Measurements from ENCODE around the gene RPS25.

The RPS25 gene

DNA sequence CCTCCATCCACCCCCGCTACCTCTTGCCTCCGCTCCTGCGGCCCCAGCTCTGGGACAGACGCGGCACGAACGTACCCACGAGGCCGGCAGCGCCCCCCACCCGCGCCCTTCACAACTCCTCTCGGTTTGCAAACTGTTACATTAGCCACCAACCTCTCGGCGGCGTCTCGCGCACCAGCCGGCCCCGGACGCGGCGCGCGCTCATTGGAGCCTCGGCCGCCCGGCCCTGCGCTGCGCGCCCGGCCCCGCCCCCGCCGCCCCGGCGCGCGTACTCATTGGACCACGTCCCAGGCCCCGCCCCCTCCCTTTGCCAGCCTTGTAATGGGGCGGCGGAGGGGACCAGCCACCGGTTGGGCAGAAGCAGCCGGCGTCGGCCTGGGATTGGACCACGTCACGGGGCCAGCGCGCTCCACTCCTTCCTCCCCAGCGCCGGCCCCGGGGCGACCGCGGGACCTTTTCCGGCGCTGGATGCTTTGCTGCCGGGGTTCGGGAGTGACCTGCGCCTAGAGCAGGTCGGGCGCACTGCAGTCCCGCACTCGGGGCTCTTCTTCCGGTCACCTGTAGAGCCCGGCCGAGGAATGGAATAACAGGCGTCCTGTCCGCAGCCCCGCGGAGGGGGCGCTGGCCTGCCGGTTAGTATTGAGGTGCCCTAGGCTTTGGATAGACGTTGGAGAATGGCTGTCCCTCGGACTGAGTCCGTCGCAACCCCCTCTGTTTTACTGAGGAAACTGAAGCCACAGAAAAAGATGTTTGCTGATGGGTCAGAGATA, 39.0 kb upstream of the RPS25 start, which contains the start of gene HYOU1:
HYOU1 (minus strand) TSS at position 206 of the 770 bp plus-strand sequence. CDS start 1,045 bp downstream, outside the sequence.
- H3K4me3 ChIP-seq (ENCODE audit: control insufficient read depth, low read depth, low read length), result peak within 1 kb of the TSS; percentile 99
- DNase-seq (ENCODE audit: low read depth), result peak; percentile 72
- TF ChIP-seq, protein P1, sequence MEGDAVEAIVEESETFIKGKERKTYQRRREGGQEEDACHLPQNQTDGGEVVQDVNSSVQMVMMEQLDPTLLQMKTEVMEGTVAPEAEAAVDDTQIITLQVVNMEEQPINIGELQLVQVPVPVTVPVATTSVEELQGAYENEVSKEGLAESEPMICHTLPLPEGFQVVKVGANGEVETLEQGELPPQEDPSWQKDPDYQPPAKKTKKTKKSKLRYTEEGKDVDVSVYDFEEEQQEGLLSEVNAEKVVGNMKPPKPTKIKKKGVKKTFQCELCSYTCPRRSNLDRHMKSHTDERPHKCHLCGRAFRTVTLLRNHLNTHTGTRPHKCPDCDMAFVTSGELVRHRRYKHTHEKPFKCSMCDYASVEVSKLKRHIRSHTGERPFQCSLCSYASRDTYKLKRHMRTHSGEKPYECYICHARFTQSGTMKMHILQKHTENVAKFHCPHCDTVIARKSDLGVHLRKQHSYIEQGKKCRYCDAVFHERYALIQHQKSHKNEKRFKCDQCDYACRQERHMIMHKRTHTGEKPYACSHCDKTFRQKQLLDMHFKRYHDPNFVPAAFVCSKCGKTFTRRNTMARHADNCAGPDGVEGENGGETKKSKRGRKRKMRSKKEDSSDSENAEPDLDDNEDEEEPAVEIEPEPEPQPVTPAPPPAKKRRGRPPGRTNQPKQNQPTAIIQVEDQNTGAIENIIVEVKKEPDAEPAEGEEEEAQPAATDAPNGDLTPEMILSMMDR (IDR thresholded peaks at IDR 0.05; ENCODE audit: control insufficient read depth, insufficient read depth, low read depth, low read length, missing control alignments), result no peak

GRCh38 chr11:119056421-119056999, 38.4 kb upstream of the RPS25 start:
- TF ChIP-seq, protein P1 (IDR thresholded peaks at IDR 0.05; ENCODE audit: control insufficient read depth, insufficient read depth, low read depth, low read length, missing control alignments), result no peak
- DNase-seq (ENCODE audit: low read depth), result no peak
- peak overlapping the region; percentile 99 for H3K4me3 ChIP-seq (ENCODE audit: control insufficient read depth, low read depth, low read length)

DNA sequence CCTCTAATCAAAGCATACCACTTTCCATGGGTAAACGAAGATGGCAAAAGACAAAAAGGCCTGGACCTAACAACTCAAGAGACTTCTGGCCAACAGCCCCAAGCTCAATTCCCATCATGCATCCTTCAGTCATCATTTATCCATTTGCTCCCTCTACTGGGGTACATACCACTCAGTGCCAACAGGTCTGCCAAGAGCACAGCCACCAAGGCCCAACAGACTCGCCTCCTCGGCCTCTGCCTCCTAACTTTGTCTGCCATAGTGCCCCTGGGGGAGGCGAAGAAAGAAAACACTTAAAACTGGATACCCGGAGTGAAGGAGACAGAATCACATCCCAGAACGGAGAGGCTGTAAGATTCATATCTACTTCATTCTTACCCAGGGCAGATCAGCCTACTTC, 37.8 kb upstream of the RPS25 start:
- H3K4me3 ChIP-seq (ENCODE audit: control insufficient read depth, low read depth, low read length), result peak overlapping the region; percentile 99
- DNase-seq (ENCODE audit: low read depth), result no peak
- TF ChIP-seq, protein P1 (IDR thresholded peaks at IDR 0.05; ENCODE audit: control insufficient read depth, insufficient read depth, low read depth, low read length, missing control alignments), result peak; percentile 27

DNA sequence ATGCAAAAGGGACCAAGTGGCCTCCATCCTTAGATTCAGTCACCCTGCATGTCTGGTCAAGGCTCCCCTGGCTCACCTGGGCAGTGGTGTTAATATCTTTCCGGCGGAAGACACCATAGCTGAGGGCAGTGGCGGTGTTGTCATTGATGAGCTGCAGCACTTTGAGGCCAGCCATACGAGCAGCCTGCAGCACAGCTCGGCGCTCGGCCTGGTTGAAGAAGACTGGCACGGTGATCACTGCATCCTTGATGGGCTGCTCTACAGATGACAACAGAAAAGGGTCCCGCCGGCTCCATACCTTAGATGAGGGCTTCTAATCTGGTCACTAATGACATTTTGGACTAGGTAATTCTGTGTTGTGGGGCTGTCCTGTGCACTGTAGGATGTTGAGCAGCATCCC, 36.3 kb upstream of the RPS25 start:
- no peak for DNase-seq (ENCODE audit: low read depth)
- H3K4me3 ChIP-seq (ENCODE audit: control insufficient read depth, low read depth, low read length), result no peak overlapping the region
- TF ChIP-seq, protein P1 (IDR thresholded peaks at IDR 0.05; ENCODE audit: control insufficient read depth, insufficient read depth, low read depth, low read length, missing control alignments), result no peak

GRCh38 chr11:119052163-119052814, 34.1 kb upstream of the RPS25 start:
- TF ChIP-seq, protein P1 (IDR thresholded peaks at IDR 0.05; ENCODE audit: control insufficient read depth, insufficient read depth, low read depth, low read length, missing control alignments), result no peak
- no peak overlapping the region for H3K4me3 ChIP-seq (ENCODE audit: control insufficient read depth, low read depth, low read length)
- DNase-seq (ENCODE audit: low read depth), result no peak

- no peak for DNase-seq (ENCODE audit: low read depth)
These were observed 33.5 kb upstream of the RPS25 start for GRCh38 chr11:119051440-119052162.

More at GRCh38 chr11:119051440-119052162, 33.5 kb upstream of the RPS25 start:
- TF ChIP-seq, protein P1 (IDR thresholded peaks at IDR 0.05; ENCODE audit: control insufficient read depth, insufficient read depth, low read depth, low read length, missing control alignments), result no peak
- H3K4me3 ChIP-seq (ENCODE audit: control insufficient read depth, low read depth, low read length), result no peak overlapping the region
